Stomach smooth muscle (tissue), 2 donors: ENCODE results near the gene ARHGAP30.
"Not testable (repeated sequence)": the region's sequence is repeated elsewhere in the genome, so short reads cannot be mapped to it uniquely, and the experiment has no call there.

Experiments used
- H3K27ac ChIP-seq: one replicate; pipeline ENCODE4 v1.7.0; 2013; ENCODE audit warnings: mild to moderate bottlenecking, low read length, inconsistent platforms
- H3K27me3 ChIP-seq, 2 donors: one replicate each; pipeline ENCODE4 v1.7.0; 2013; ENCODE audit warnings: low read length in 2 of 2; ENCODE audit not compliant: insufficient read depth in 2 of 2, control insufficient read depth in 1 of 2
- H3K36me3 ChIP-seq, 2 donors: one replicate each; pipeline ENCODE4 v1.7.0; 2013; ENCODE audit warnings: low read length in 2 of 2; ENCODE audit not compliant: control insufficient read depth in 2 of 2, insufficient read depth in 2 of 2
- H3K4me1 ChIP-seq: one replicate; pipeline ENCODE4 v1.7.0; 2013; ENCODE audit warnings: low read length; ENCODE audit not compliant: control insufficient read depth, insufficient read depth
- H3K4me3 ChIP-seq, 2 donors: one replicate each; pipeline ENCODE4 v1.7.0; 2013; ENCODE audit warnings: low read length in 2 of 2
- H3K9ac ChIP-seq, 2 donors: one replicate each; pipeline ENCODE4 v1.7.0; 2013; ENCODE audit warnings: low read length in 2 of 2, mild to moderate bottlenecking in 1 of 2
- H3K9me3 ChIP-seq, 2 donors: one replicate each; pipeline ENCODE4 v1.7.0; 2013; ENCODE audit warnings: low read length in 2 of 2; ENCODE audit not compliant: control insufficient read depth in 2 of 2
- donor health status: healthy.
- donor health status: Pancreatic carcinoma.

Gene ARHGAP30

DNA sequence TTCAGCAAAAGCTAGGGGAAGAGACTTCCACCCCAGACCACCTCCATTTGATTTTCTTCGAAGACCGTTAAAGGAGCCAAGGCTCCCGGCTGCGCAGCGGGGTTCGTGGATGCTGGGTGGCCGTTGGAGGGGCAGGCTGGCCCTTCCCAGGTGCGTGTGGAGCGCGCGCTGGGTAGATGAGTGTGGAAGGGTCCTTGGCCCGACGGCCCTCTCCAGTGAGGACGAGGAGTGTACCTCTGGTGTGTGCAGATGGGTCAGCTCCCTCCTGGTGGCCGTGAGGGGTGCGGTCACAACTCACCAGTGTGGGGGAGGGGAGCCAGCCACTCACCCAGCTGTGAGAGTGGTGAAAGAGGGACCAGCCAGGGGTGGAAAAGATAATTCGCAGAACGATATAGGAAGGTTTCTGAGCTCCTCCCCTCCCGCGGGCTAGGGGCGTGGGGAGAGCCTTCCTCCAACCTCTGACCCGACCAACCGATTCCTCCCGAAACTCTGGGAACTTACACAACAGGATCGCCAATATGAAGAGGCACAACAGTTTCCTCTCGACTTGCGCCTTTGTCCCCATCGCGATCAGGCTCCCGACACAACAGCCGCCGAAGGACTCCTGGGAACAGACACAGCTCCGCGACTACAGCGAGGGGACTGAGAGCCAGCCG lies 49.1 kb downstream of the ARHGAP30 start, which contains the start of gene F11R:
Gene F11R, minus strand, starts transcription at position 644 of the 656 bp plus-strand sequence. Its CDS starts 79 bp downstream, at position 565.
- Histone ChIP-seq H3K9ac (peak within 1 kb of the TSS in 1 of 2 donors; percentile 64), H3K27ac (peak within 1 kb of the TSS; percentile 31), H3K4me3 (peak within 1 kb of the TSS; percentile 59 to 70), H3K9me3 (no peaks in the 10 kb centered on the region), H3K27me3 (peaks cover 13 to 17% of the 10 kb centered on the region in 2 donors), H3K36me3 (no peaks in the 10 kb centered on the region), H3K4me1 (peaks cover 9% of the 10 kb centered on the region)

GRCh38 chr1:161019751-161020495 lies 49.8 kb downstream of the ARHGAP30 start:
- H3K9ac ChIP-seq, result peak overlapping the region in 1 of 2 donors; percentile 21

GRCh38 chr1:161019111-161019660 lies 50.5 kb downstream of the ARHGAP30 start:
- not testable (repeated sequence) for H3K4me3 ChIP-seq, H3K9me3 ChIP-seq, H3K27ac ChIP-seq, H3K9ac ChIP-seq, H3K36me3 ChIP-seq
- peaks cover 11% of the 10 kb centered on the region for H3K4me1 ChIP-seq
- H3K27me3 ChIP-seq, result peaks cover 13 to 17% of the 10 kb centered on the region in 2 donors

More at GRCh38 chr1:161019751-161020495, 49.8 kb downstream of the ARHGAP30 start:
- H3K9me3 ChIP-seq, result no peaks in the 10 kb centered on the region
- peaks cover 13 to 17% of the 10 kb centered on the region in 2 donors for H3K27me3 ChIP-seq
- peak overlapping the region; percentile 31 for H3K27ac ChIP-seq
- peak overlapping the region; percentile 59 to 70 for H3K4me3 ChIP-seq
- H3K36me3 ChIP-seq, result no peaks in the 10 kb centered on the region
- H3K4me1 ChIP-seq, result peaks cover 9% of the 10 kb centered on the region

DNA sequence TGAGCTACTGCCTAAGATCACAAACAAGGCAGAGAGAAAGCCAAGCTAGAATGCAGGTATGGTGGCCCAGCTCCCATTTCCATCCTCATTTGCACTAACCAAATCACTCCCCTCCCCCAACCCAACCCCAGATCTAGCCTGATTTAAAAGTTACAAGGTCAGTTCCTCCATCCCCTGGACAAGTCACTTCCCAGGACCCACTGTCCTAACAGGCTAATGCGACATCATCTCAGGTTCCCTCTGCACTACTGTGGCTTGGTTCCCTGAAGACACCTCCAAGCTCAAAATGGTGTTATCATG lies 51.1 kb downstream of the ARHGAP30 start:
- peaks cover 13 to 17% of the 10 kb centered on the region in 2 donors for H3K27me3 ChIP-seq
- H3K9ac ChIP-seq, result no peak overlapping the region
- no peaks in the 10 kb centered on the region for H3K36me3 ChIP-seq
- no peaks in the 10 kb centered on the region for H3K9me3 ChIP-seq
- peaks cover 14% of the 10 kb centered on the region for H3K4me1 ChIP-seq
- no peak overlapping the region for H3K4me3 ChIP-seq
- no peak overlapping the region for H3K27ac ChIP-seq

- no peak overlapping the region for H3K27ac ChIP-seq
- H3K9ac ChIP-seq, result no peak overlapping the region
- H3K9me3 ChIP-seq, result no peaks in the 10 kb centered on the region
- peaks cover 13 to 17% of the 10 kb centered on the region in 2 donors for H3K27me3 ChIP-seq
- no peak overlapping the region for H3K4me3 ChIP-seq
- H3K36me3 ChIP-seq, result no peaks in the 10 kb centered on the region
- peaks cover 15% of the 10 kb centered on the region for H3K4me1 ChIP-seq
Measured at GRCh38 chr1:161017756-161018630, 51.7 kb downstream of the ARHGAP30 start.

- peaks cover 13 to 17% of the 10 kb centered on the region in 2 donors for H3K27me3 ChIP-seq
- not testable (repeated sequence) for H3K9me3 ChIP-seq, H3K36me3 ChIP-seq, H3K4me3 ChIP-seq, H3K9ac ChIP-seq, H3K27ac ChIP-seq
- peaks cover 15% of the 10 kb centered on the region for H3K4me1 ChIP-seq
Measured at GRCh38 chr1:161017181-161017580, 52.5 kb downstream of the ARHGAP30 start.

DNA sequence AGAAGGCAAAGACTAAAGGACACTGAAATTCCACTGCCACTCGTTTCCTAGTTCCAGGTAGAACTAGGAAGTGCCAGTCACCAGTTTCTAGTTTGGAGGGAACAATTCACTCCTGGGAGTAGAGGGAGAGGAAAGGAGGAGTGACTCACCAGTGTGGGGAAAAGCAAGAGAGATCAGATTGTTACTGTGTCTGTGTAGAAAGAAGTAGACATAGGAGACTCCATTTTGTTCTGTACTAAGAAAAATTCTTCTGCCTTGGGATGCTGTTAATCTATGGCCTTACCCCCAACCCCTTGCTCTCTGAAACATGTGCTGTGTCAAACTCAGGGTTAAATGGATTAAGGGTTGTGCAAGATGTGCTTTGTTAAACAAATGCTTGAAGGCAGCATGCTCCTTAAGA lies 53.0 kb downstream of the ARHGAP30 start:
- H3K9ac ChIP-seq, H3K36me3 ChIP-seq, H3K27ac ChIP-seq, H3K9me3 ChIP-seq, H3K4me3 ChIP-seq: not testable (repeated sequence)
- peaks cover 12 to 13% of the 10 kb centered on the region in 2 donors for H3K27me3 ChIP-seq
- H3K4me1 ChIP-seq, result peaks cover 15% of the 10 kb centered on the region

GRCh38 chr1:161013488-161014230 lies 56.0 kb downstream of the ARHGAP30 start:
- Histone ChIP-seq H3K4me1 (peaks cover 6% of the 10 kb centered on the region), H3K36me3 (no peaks in the 10 kb centered on the region), H3K27me3 (no peaks in the 10 kb centered on the region), H3K9ac (peak overlapping the region in 1 of 2 donors; percentile 27), H3K27ac (peak overlapping the region; percentile 53), H3K9me3 (no peaks in the 10 kb centered on the region), H3K4me3 (peak overlapping the region in 1 of 2 donors; percentile 8)

DNA sequence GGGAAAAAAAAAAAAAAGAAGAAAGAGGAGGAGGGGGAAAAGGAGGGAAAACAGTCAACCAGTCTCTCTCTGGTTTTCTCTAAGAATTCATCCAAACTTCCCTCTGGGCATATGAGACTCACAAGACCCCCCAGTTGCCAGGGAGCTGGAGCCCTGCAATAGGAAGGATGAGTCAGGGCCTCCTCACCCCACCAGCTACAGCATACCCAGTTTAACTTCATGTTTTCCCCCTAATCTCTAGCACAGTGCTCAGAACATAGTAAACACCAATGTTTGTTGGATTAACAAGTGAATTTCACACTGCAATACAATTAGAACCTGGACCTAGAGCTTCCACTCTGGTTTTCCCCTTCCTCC lies 56.6 kb downstream of the ARHGAP30 start:
- Histone ChIP-seq H3K27me3 (no peaks in the 10 kb centered on the region), H3K4me3 (no peak overlapping the region), H3K36me3 (no peaks in the 10 kb centered on the region), H3K27ac (peak overlapping the region; percentile 53), H3K4me1 (peaks cover 6% of the 10 kb centered on the region), H3K9me3 (no peaks in the 10 kb centered on the region), H3K9ac (peak overlapping the region in 1 of 2 donors; percentile 27)

GRCh38 chr1:161012420-161012819 lies 57.3 kb downstream of the ARHGAP30 start:
- Histone ChIP-seq H3K9ac (no peak overlapping the region), H3K27me3 (no peaks in the 10 kb centered on the region), H3K36me3 (no peaks in the 10 kb centered on the region), H3K4me3 (no peak overlapping the region), H3K4me1 (peaks cover 6% of the 10 kb centered on the region), H3K27ac (no peak overlapping the region), H3K9me3 (no peaks in the 10 kb centered on the region)
